Stomach (tissue), 9 donors: Measurements from ENCODE around the gene GABRG3. TPM values are rescaled to one million over a fixed set of nuclear protein-coding genes. Genes with fewer than 3 reads are reported as not detected.

ENCODE experiments used
- DNase-seq, 2 donors: peaks; one replicate each; pipeline versions ENCODE4 v3.0.0 to v3.0.0-alpha.2; 2013 to 2019
- H3K27ac ChIP-seq, 5 donors: fragments of 200-600 bp in 4 of 5; sonication (generic) in 4 of 5; one replicate each; pipeline ENCODE4 v1.5.1; 2013 to 2019; ENCODE audit warnings: mild to moderate bottlenecking in 1 of 5, moderate library complexity in 1 of 5
- H3K27me3 ChIP-seq, 3 donors: fragments of 200-600 bp; sonication (generic); one replicate each; pipeline ENCODE4 v1.5.1; 2017 to 2019; ENCODE audit warnings: mixed run types in 1 of 3
- H3K36me3 ChIP-seq, 4 donors: fragments of 200-600 bp; sonication (generic); 1 replicate in 3 of 4; 2 replicates in 1 of 4; pipeline ENCODE4 v1.5.1; 2016 to 2019
- H3K4me1 ChIP-seq, 4 donors: fragments of 200-600 bp; sonication (generic); one replicate each; pipeline ENCODE4 v1.5.1; 2016 to 2019
- H3K4me3 ChIP-seq, 4 donors: fragments of 200-600 bp; sonication (generic) in 3 of 4; one replicate each; pipeline ENCODE4 v1.5.1; 2016 to 2019; ENCODE audit warnings: mild to moderate bottlenecking in 1 of 4
- H3K9me3 ChIP-seq, 4 donors: fragments of 200-600 bp; sonication (generic); one replicate each; pipeline ENCODE4 v1.5.1; 2016 to 2019
- EP300 ChIP-seq: sonication (generic); formaldehyde crosslinking; IDR thresholded peaks from one replicate; pipeline ENCODE4 v1.6.1; 2017; ENCODE audit warnings: antibody characterized with exemption
- POLR2A ChIP-seq, 4 donors: fragments of 450-650 bp; IDR thresholded peaks; one replicate each; pipeline ENCODE4 v1.6.1; 2016; ENCODE audit warnings: antibody characterized with exemption in 4 of 4, control low read depth in 2 of 4, mild to moderate bottlenecking in 1 of 4, moderate library complexity in 1 of 4
- POLR2AphosphoS5 ChIP-seq, 3 donors: sonication (generic); formaldehyde crosslinking; IDR thresholded peaks; one replicate each; pipeline ENCODE4 v1.6.1; 2016; ENCODE audit warnings: antibody characterized with exemption in 3 of 3
- WGBS, 5 donors: extraction: QIAGEN DNeasy Blood & Tissue Kit in 3 of 5; methylation state at CpG; one replicate each; pipeline versions ENCODE4 v1.1.5 to v1.1.7; 2013 to 2018; 5-methylcytosine and 5-hydroxymethylcytosine counted together
- intact Hi-C: fragments of 100-400 bp; cut with DNase I; formaldehyde crosslinking; loops from one replicate; pipeline ENCODE4 v1.15.1; 2023; ENCODE audit warnings: low total_unique reads
- polyA plus RNA-seq, 3 donors: library from polyadenylated mRNA; stranded (reverse); fragments of 200-250 nt; gene quantifications; one replicate each; pipeline ENCODE4 v1.2.3, GENCODE V29; 2013
- total RNA-seq, 5 donors: library from RNA; depleted of rRNA; stranded (reverse); fragments of >200 nt; gene quantifications; one replicate each; pipeline versions ENCODE4 v1.1.0 to v1.2.3, GENCODE V29; 2014 to 2016
- TF ChIP-seq, protein P1 (sequence below), 7 experiments: fragments of 450-650 bp in 4 of 7; fragments of 200-600 bp in 3 of 7; sonication (generic) in 3 of 7; IDR thresholded peaks; one replicate each; pipeline ENCODE4 v1.5.1; 2016 to 2019; ENCODE audit warnings: antibody characterized with exemption in 7 of 7, control low read depth in 2 of 7, mild to moderate bottlenecking in 1 of 7
- donor health status: healthy with polysubstance abuse.
- donor health status: Bipolar disorder and iron deficiency.
- donor health status: healthy.

The GABRG3 gene
- total and polyA plus RNA-seq, 8 donors, result 0.37 to 1.5 TPM; not detected in 6

- 59 to 77% (median 62%) methylated on average over 6 of the region's 6 CpGs for WGBS, 5 donors
- DNase-seq, result no peak
These were observed 528.7 kb downstream of the GABRG3 start for GRCh38 chr15:27499719-27500118.

DNA sequence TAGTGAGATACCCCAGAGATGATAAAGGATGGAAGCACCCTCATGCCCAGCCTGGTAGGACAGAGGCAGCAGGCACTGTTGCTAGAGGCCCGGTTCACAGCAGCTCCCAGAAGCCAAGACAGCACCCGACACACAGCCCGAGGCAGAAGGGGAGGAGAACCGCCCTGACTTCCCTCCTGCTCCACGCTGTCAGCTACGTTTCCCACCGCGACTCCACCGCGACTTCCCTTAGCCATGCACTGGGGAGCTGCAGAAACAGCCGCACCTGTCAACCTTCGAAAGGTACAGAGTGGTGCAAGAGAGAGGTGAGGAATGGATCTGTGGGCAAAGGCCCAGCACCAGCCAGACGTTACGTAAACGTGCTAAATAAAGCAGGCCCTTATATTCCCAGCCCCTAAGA lies 529.2 kb downstream of the GABRG3 start:
- intact Hi-C loops, result no loop called here
- DNase-seq, result no peak
- no peak overlapping the region for H3K4me3 ChIP-seq
- H3K4me1 ChIP-seq, result no peaks in the 10 kb centered on the region
- H3K9me3 ChIP-seq, result peaks cover 0 to 29% (median 13%) of the 10 kb centered on the region in 4 donors
- H3K27me3 ChIP-seq, result no peaks in the 10 kb centered on the region
- no peak overlapping the region for H3K27ac ChIP-seq
- H3K36me3 ChIP-seq, result no peaks in the 10 kb centered on the region
- WGBS, 5 donors, result 79 to 92% (median 83%) methylated on average over 15 of the region's 15 CpGs
- TF ChIP-seq POLR2AphosphoS5 (IDR thresholded peaks at IDR 0.05), result no peak
- TF ChIP-seq, protein P1, sequence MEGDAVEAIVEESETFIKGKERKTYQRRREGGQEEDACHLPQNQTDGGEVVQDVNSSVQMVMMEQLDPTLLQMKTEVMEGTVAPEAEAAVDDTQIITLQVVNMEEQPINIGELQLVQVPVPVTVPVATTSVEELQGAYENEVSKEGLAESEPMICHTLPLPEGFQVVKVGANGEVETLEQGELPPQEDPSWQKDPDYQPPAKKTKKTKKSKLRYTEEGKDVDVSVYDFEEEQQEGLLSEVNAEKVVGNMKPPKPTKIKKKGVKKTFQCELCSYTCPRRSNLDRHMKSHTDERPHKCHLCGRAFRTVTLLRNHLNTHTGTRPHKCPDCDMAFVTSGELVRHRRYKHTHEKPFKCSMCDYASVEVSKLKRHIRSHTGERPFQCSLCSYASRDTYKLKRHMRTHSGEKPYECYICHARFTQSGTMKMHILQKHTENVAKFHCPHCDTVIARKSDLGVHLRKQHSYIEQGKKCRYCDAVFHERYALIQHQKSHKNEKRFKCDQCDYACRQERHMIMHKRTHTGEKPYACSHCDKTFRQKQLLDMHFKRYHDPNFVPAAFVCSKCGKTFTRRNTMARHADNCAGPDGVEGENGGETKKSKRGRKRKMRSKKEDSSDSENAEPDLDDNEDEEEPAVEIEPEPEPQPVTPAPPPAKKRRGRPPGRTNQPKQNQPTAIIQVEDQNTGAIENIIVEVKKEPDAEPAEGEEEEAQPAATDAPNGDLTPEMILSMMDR (IDR thresholded peaks at IDR 0.05), result no peak
- TF ChIP-seq EP300, result no peak
- TF ChIP-seq POLR2A (IDR thresholded peaks at IDR 0.05), result no peak

More at GRCh38 chr15:27499719-27500118, 528.7 kb downstream of the GABRG3 start:
- Histone ChIP-seq H3K9me3 (peaks cover 0 to 29% (median 13%) of the 10 kb centered on the region in 4 donors), H3K4me1 (no peaks in the 10 kb centered on the region), H3K27me3 (no peaks in the 10 kb centered on the region), H3K36me3 (no peaks in the 10 kb centered on the region), H3K27ac (no peak overlapping the region), H3K4me3 (no peak overlapping the region)
- intact Hi-C loops, result no loop called here
- no peak for TF ChIP-seq POLR2A (IDR thresholded peaks at IDR 0.05)
- TF ChIP-seq EP300, result no peak
- TF ChIP-seq POLR2AphosphoS5 (IDR thresholded peaks at IDR 0.05), result no peak
- TF ChIP-seq, protein P1 (IDR thresholded peaks at IDR 0.05), result no peak

- Histone ChIP-seq H3K36me3 (no peaks in the 10 kb centered on the region), H3K4me3 (no peak overlapping the region), H3K27me3 (no peaks in the 10 kb centered on the region), H3K27ac (no peak overlapping the region), H3K4me1 (no peaks in the 10 kb centered on the region), H3K9me3 (peaks cover 3 to 42% (median 31%) of the 10 kb centered on the region in 4 donors)
- TF ChIP-seq POLR2AphosphoS5 (IDR thresholded peaks at IDR 0.05) (no peak), POLR2A (IDR thresholded peaks at IDR 0.05) (no peak), EP300 (no peak)
- TF ChIP-seq, protein P1 (IDR thresholded peaks at IDR 0.05), result no peak
- no peak for DNase-seq
- intact Hi-C loops, result no loop called here
These were observed 535.8 kb downstream of the GABRG3 start for GRCh38 chr15:27506752-27507151.

DNA sequence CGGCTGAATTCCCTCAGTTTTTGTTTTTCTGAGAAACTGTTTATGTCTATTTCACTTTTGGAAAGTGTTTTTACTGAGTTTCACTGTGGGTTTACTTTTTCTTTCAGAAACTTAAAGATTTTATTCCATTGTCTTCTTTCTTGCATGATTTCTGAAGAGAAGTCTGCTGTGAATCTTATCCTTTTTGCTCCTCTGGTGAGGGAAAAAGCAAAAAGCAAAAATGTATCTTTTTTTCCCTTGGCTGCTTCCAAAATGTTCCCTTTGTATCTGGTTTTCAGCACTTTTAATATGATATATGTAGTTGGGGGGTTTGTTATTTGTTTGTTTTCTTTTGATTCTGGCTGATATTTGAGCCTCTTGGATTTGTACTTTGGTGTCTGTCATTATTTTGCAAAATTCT lies 538.0 kb downstream of the GABRG3 start:
- WGBS, 5 donors, result 79 to 93% (median 88%) methylated on average over 1 of the region's 1 CpG

GRCh38 chr15:27512281-27513001 lies 541.5 kb downstream of the GABRG3 start:
- intact Hi-C loops, result no loop called here
- H3K4me3 ChIP-seq, result no peak overlapping the region
- H3K27ac ChIP-seq, result no peak overlapping the region
- H3K9me3 ChIP-seq, result peaks cover 3 to 53% (median 32%) of the 10 kb centered on the region in 4 donors
- TF ChIP-seq, protein P1 (IDR thresholded peaks at IDR 0.05), result no peak
- TF ChIP-seq POLR2AphosphoS5 (IDR thresholded peaks at IDR 0.05) (no peak), POLR2A (IDR thresholded peaks at IDR 0.05) (no peak), EP300 (no peak)
- WGBS, 5 donors, result 59 to 73% (median 69%) methylated on average over 4 of the region's 4 CpGs
- DNase-seq, result no peak
- H3K27me3 ChIP-seq, result no peaks in the 10 kb centered on the region
- no peaks in the 10 kb centered on the region for H3K36me3 ChIP-seq
- no peaks in the 10 kb centered on the region for H3K4me1 ChIP-seq

More for the DNA sequence above, 538.0 kb downstream of the GABRG3 start:
- no peak overlapping the region for H3K4me3 ChIP-seq
- intact Hi-C loops, result no loop called here
- TF ChIP-seq EP300, result no peak
- TF ChIP-seq POLR2AphosphoS5 (IDR thresholded peaks at IDR 0.05), result no peak
- no peak for TF ChIP-seq POLR2A (IDR thresholded peaks at IDR 0.05)
- no peaks in the 10 kb centered on the region for H3K4me1 ChIP-seq
- no peak overlapping the region for H3K27ac ChIP-seq
- no peak for DNase-seq
- H3K27me3 ChIP-seq, result no peaks in the 10 kb centered on the region
- H3K9me3 ChIP-seq, result peaks cover 3 to 37% (median 30%) of the 10 kb centered on the region in 4 donors
- H3K36me3 ChIP-seq, result no peaks in the 10 kb centered on the region
